GM18868 (cell line): ENCODE measurements around the gene FAM210A.

ENCODE experiments used
- ATAC-seq: cut with Tn5 transposase; IDR thresholded peaks from one replicate; pipeline ENCODE4 v1.9.1; 2021; ENCODE audit warnings: mild to moderate bottlenecking, moderate library complexity; ENCODE audit not compliant: unreplicated experiment

Gene FAM210A

GRCh38 chr18:13649397-13650390 lies 76.7 kb downstream of the FAM210A start:
- no peak for ATAC-seq

DNA sequence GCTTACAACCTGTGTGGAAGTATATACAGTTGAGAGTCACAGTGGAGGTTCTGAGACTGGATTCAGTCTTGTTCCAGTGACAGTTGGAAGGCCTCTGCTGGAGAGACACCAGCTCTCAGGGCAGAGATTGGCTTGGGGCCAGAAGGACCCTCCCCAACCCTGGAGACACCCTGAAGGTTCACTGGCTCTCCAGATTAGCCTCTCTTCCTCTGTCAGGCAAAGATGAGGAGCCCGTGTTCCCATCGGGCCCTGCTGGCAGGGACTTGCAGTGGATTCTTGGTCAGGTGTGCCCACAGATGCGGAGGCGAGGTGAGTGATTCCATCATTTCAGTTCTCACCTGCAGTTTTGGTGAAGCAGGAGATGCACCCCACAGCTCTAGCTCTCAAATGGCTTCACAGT lies 78.6 kb downstream of the FAM210A start:
- no peak for ATAC-seq

- ATAC-seq: no peak
These were observed 79.7 kb downstream of the FAM210A start for GRCh38 chr18:13646633-13647032.

GRCh38 chr18:13645093-13645492 lies 81.3 kb downstream of the FAM210A start:
- no peak for ATAC-seq

GRCh38 chr18:13643261-13643751 lies 83.1 kb downstream of the FAM210A start:
- ATAC-seq: no peak

- ATAC-seq: no peak
These were observed 83.9 kb downstream of the FAM210A start for GRCh38 chr18:13642440-13642827.

DNA sequence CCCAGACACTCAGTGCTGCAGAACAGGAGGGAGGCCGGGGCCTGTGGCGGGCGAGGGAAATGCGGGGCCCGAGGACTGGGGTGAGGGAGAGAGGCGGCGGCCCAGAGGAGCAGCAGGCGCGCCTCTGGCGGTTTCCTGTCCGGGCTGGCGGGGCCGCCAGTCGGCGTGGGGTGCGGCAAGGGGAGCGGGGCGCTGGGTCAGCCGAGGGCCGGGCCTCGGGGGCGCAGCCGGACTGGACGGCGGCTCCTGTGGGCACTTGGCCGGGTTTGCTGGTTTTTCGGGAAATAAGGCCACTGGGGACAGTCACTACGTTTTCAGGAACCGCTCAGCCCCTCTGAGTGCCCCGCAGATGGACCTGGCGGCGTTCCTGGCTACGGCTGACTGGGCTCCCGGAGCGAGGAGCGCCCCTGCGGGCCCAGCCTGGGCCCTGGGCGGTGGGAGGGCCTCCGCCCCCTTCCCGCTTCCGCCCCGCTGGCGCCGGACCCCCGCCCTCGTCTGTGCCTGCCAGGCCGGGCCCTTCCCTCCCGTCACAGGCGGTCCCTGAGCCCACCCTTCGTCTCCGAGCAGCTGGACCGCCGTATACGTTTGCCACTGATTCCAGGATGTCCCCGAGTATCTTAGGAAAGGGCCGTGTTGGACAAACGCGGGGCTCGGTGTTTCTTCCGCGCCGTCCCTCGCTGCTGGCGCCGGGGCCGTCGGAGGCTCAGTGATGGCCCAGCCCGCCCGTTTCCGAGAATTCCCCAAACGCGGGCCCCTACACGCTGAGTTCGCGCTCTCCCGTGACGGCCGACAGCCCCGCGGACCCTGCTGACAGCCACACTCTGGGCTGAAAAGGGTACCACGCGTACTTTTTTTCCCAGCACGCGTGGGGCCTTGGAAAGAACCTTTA lies 84.6 kb downstream of the FAM210A start:
- ATAC-seq: no peak

GRCh38 chr18:13640266-13640860 lies 86.0 kb downstream of the FAM210A start:
- ATAC-seq: no peak

GRCh38 chr18:13638719-13639595 lies 87.4 kb downstream of the FAM210A start:
- no peak for ATAC-seq

DNA sequence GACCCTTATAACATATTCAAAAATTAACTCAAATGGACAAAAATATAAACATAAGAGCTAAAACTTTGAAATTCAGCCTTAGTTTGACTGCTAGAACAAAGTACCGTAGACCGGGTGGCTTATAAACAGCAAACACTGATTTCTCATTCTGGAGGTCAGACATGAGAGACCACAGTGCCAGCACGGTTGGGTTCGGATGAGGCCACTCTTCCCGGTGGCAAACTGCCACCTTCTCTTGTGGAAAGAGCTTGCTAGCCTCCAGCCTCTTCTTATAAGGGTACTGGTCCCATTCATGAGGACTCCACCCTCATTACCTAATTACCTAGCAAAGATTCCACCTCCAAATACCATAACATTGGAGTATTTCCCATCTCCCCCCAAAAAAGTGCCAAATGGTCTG lies 91.3 kb downstream of the FAM210A start:
- no peak for ATAC-seq

- no peak for ATAC-seq
These were observed 92.7 kb downstream of the FAM210A start for GRCh38 chr18:13633700-13634099.

GRCh38 chr18:13630716-13631268 lies 95.6 kb downstream of the FAM210A start:
- no peak for ATAC-seq

GRCh38 chr18:13629841-13630715 lies 96.3 kb downstream of the FAM210A start:
- ATAC-seq: peak; percentile 89

- no peak for ATAC-seq
These were observed 98.1 kb downstream of the FAM210A start for GRCh38 chr18:13628211-13628610.

DNA sequence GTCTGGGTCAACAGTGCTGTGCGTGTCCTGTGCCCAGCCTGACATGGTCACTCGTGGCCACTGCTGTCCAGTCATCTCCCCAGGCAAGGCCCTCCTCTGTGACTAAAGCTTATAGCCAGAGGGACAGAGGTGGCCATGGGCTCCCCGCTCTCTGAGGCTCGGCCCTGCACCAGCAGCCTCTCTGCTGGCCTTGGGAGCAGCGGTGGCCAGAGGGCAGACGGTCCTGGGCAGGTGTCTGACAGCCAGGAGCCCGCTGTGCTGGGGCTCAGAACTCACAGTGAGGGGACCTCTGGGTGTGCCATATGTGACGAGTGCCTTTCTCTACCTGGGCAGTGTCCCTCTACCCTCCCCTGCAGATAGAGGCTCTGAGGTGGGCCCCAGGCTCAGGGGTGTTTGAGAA lies 98.7 kb downstream of the FAM210A start:
- ATAC-seq: no peak

DNA sequence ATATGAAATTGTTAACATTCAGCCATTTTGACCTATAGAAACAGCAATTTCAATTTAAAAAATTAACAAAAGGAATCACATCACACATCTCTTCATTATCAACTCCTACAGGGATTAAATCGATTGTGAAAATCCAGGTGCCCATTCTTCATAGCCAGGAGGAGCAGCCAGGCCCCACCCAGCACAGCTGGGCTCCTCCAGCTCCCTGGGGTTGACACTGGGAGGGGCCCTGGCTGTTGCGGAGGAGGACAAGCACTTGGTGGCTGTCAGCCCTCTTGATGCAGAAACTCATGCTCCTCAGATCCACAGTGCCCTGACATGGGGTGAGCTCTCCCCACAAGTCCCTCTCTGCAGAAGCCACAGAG lies 99.8 kb downstream of the FAM210A start:
- no peak for ATAC-seq

DNA sequence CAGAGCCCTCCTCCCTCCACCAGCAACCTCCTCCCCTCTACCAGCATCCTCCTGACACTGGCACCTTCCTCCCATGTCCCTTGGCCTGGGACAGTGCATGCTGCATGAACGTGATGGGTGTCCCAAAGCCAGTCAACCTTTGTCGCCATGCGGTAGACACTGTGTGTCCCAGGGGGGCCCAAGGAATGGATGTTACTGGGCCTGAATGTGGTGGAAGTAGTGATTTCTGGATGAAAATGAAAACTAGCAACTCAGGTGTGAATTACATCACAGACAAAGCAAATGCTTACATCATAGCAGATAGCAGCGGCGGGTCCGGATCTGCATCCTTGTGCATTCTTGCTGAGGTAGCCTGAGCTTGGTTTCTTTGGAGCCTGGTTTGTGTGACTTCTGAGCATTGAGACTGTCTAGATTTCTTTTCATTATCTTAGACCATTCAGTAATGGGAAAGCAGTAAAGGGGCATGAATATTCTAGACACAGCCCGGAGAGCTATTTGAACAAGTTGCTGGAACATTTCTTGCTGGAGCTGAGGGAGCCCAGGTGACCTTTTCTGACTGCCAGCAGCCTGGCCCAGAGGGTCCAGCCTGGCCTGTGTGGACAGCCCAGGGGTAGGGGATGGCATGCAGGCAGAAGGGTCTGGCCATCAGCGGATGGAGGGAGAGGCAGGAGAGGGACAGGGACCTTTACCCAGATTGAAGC lies 100.4 kb downstream of the FAM210A start:
- no peak for ATAC-seq

DNA sequence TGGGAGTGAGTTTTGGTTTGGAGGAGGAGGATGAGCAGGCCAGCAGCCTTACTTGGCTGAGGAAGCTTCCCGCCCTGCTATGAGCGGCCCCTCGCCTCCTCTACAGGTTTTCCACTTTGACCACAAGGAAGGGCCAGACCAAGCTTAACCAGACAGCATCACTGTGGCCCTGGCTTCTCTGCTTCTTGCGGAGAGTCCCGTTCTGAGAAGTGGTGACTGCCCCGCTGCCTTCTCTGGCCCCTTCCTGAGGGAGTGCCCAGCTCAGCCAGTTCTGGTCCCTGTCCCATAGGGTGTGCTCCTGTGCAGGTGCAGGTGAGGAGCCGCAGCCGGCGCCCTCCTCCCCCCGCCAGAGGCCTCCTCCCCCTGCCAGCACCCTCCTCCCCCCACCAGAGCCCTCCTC lies 101.0 kb downstream of the FAM210A start:
- ATAC-seq: no peak
